Hepatocyte (in vitro differentiated cells): ENCODE results near the gene OR7A5. TPM values are rescaled to one million over a fixed set of nuclear protein-coding genes. Genes with fewer than 3 reads are reported as not detected.
"Not testable (repeated sequence)": the region's sequence is repeated elsewhere in the genome, so short reads cannot be mapped to it uniquely, and the experiment has no call there.

Experiments
- DNase-seq: peaks from one replicate; pipeline ENCODE4 v3.0.0-alpha.2; 2016; ENCODE audit warnings: low spot score
- H2AFZ ChIP-seq: fragments of 200-600 bp; sonication (generic); 2 replicates; pipeline ENCODE4 v1.6.0; 2016; ENCODE audit warnings: antibody characterized with exemption, mild to moderate bottlenecking
- H3K27ac ChIP-seq: fragments of 200-600 bp; sonication (generic); 2 replicates; pipeline ENCODE4 v1.5.1; 2016; ENCODE audit warnings: mild to moderate bottlenecking
- H3K27me3 ChIP-seq: fragments of 200-600 bp; sonication (generic); 2 replicates; pipeline ENCODE4 v1.6.1; 2016
- H3K36me3 ChIP-seq: fragments of 200-600 bp; sonication (generic); replicated peaks from 2 replicates; pipeline ENCODE4 v1.5.1; 2016; ENCODE audit warnings: low read depth; ENCODE audit not compliant: insufficient read depth
- H3K4me1 ChIP-seq: fragments of 200-600 bp; sonication (generic); 2 replicates; pipeline ENCODE4 v1.5.1; 2016; ENCODE audit warnings: mild to moderate bottlenecking, moderate library complexity; ENCODE audit not compliant: insufficient read depth
- H3K4me2 ChIP-seq: fragments of 200-600 bp; sonication (generic); 2 replicates; pipeline ENCODE4 v1.6.0; 2016
- H3K4me3 ChIP-seq: fragments of 200-600 bp; sonication (generic); 2 replicates; pipeline ENCODE4 v1.5.1; 2016; ENCODE audit warnings: mild to moderate bottlenecking
- H3K79me2 ChIP-seq: fragments of 200-600 bp; sonication (generic); 2 replicates; pipeline ENCODE4 v1.6.0; 2017; ENCODE audit warnings: mild to moderate bottlenecking
- H3K9me2 ChIP-seq: fragments of 200-600 bp; sonication (generic); replicated peaks from 2 replicates; pipeline ENCODE4 v1.6.0; 2017; ENCODE audit warnings: mild to moderate bottlenecking; ENCODE audit not compliant: insufficient read depth
- H3K9me3 ChIP-seq: fragments of 200-600 bp; sonication (generic); 2 replicates; pipeline ENCODE4 v1.5.1; 2016; ENCODE audit warnings: low read depth, mild to moderate bottlenecking
- H4K20me1 ChIP-seq: fragments of 200-600 bp; sonication (generic); 2 replicates; pipeline ENCODE4 v1.6.0; 2016; ENCODE audit warnings: mild to moderate bottlenecking; ENCODE audit not compliant: insufficient read depth, poor library complexity, severe bottlenecking
- CTCF ChIP-seq: fragments of 200-600 bp; sonication (generic); IDR thresholded peaks from 2 replicates; pipeline ENCODE4 v1.5.1; 2016; ENCODE audit warnings: antibody characterized with exemption, mild to moderate bottlenecking; ENCODE audit not compliant: poor library complexity
- EZH2 ChIP-seq: fragments of 200-600 bp; sonication (generic); IDR thresholded peaks from 2 replicates; pipeline ENCODE4 v1.6.1; 2016; ENCODE audit warnings: antibody characterized with exemption, mild to moderate bottlenecking, borderline replicate concordance
- EZH2phosphoT487 ChIP-seq: fragments of 200-600 bp; sonication (generic); IDR thresholded peaks from one replicate; pipeline ENCODE4 v1.6.1; 2018; ENCODE audit warnings: antibody characterized with exemption, mild to moderate bottlenecking, low read depth, moderate library complexity; ENCODE audit not compliant: unreplicated experiment, severe bottlenecking
- whole genome bisulfite sequencing: methylation state at CpG from one replicate; pipeline ENCODE4 v1.1.6; 2016; ENCODE audit warnings: low lambda C conversion rate; ENCODE audit errors: missing lambda C conversion rate; 5-methylcytosine and 5-hydroxymethylcytosine counted together
- polyA plus RNA-seq: library from polyadenylated mRNA; unstranded; fragments of >200 nt; fragmentation: Nextera tagmentation; extraction: Ambion mirVana; gene quantifications from 2 replicates; pipeline ENCODE4 v1.2.1, GENCODE V29; 2016
- small RNA-seq: library from RNA; depleted of rRNA; stranded (forward); fragments of <200 nt; gene quantifications from one replicate; pipeline ENCODE3, GENCODE V24; 2014
- total RNA-seq: library from RNA; depleted of rRNA; stranded (reverse); fragments of >200 nt; gene quantifications from 2 replicates; pipeline ENCODE4 v1.2.3, GENCODE V29; 2014

Gene OR7A5
- total and polyA plus RNA-seq, 2 experiments from 2014 or later, result not detected

DNA sequence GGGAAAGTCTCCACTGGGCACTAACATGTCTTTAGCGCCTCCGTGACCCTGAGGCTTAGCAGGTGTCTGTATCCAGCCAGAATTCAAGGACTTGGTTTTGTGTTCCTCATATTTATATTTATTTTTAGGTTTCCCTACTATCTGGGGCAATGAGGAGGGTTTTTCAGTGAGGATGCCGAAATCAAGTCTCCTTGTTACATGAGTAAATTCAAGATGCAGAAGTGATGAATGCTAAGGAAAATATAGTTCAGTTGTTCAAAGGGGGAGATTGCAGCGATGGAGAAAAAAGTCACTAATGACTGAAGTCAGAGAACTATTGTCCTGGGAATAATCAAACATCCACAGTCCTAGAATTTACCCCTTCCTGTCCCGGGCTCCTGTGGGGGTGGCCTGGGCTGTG is 55.8 kb downstream of the OR7A5 start:
- 62% methylated on average over 5 of the region's 5 CpGs for WGBS
- TF ChIP-seq EZH2phosphoT487, result no peak
- no peak for TF ChIP-seq CTCF
- no peak for TF ChIP-seq EZH2
- H2AFZ ChIP-seq, result no peak overlapping the region
- no peaks in the 10 kb centered on the region for H3K79me2 ChIP-seq
- H3K36me3 ChIP-seq, result no peaks in the 10 kb centered on the region
- H3K9me2 ChIP-seq, result no peaks in the 10 kb centered on the region
- no peaks in the 10 kb centered on the region for H4K20me1 ChIP-seq
- no peaks in the 10 kb centered on the region for H3K4me1 ChIP-seq
- H3K27me3 ChIP-seq, result no peaks in the 10 kb centered on the region
- H3K27ac ChIP-seq, result no peak overlapping the region
- no peak overlapping the region for H3K4me2 ChIP-seq
- no peak overlapping the region for H3K4me3 ChIP-seq
- no peaks in the 10 kb centered on the region for H3K9me3 ChIP-seq
- no peak for DNase-seq

DNA sequence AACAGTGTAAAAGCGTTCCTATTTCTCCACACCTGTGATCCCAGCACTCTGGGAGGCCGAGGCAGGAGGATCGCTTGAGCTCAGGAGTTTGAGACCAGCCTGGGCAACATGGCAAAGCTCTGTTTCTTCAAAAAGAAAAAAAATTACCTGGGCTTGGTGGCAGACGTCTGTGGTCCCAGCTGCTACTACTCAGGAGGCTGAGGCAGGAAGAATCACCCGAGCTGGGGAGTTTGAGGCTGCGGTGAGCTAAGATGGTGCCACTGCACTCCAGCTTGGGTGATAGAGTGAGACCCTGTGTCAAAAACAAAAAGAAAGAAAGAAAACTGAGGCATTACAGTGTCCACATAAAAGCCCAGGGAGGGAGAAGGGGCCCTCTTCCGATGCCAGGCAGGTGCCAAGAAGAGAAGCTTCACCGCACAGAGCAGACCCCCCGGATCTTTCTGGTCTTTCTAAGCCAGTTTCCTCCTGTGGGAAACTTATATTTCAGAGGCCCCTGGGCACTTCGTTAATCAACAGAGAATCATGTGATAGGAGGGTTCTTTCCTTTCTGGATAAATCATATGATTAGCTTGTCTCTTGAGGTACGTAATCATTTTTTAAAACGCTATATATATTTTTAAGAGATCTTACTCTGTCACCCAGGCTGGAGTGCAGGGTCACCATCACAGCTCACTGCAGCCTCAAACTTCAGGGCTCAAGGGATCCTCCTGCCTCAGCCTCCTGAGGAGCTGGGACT is 56.7 kb downstream of the OR7A5 start, which contains the start of gene ADGRE2:
Gene ADGRE2, minus strand, starts transcription at position 451 of the 736 bp plus-strand sequence. CDS start 1,804 bp downstream, outside the sequence.
- H3K4me3 ChIP-seq, H3K9me3 ChIP-seq, H3K4me2 ChIP-seq, H4K20me1 ChIP-seq, H2AFZ ChIP-seq, H3K79me2 ChIP-seq, DNase-seq, H3K27ac ChIP-seq, H3K9me2 ChIP-seq, H3K36me3 ChIP-seq, H3K27me3 ChIP-seq, H3K4me1 ChIP-seq: not testable (repeated sequence)
- 76% methylated on average over 12 of the region's 12 CpGs for WGBS

DNA sequence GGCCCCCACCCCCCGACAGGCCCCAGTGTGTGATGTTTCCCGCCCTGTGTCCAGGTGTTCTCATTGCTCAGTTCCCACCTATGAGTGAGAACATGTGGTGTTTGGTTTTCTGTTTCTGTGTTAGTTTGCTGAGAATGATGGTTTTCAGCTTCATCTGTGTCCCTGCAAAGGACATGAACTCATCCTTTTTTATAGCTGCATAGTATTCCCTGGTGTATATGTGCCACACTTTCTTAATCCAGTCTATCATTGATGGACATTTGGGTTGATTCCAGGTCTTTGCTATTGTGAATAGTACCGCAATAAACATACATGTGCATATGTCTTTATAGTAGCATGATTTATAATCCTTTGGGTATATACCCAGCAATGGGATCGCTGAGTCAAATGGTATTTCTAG is 57.3 kb downstream of the OR7A5 start:
- H3K4me3 ChIP-seq, DNase-seq, H4K20me1 ChIP-seq, H3K27ac ChIP-seq, H3K36me3 ChIP-seq, H3K4me1 ChIP-seq, H2AFZ ChIP-seq, H3K9me2 ChIP-seq, H3K79me2 ChIP-seq, H3K9me3 ChIP-seq, H3K4me2 ChIP-seq, H3K27me3 ChIP-seq: not testable (repeated sequence)
- 92% methylated on average over 4 of the region's 4 CpGs for WGBS

Small RNA genes within 50 kb of the gene (small RNA-seq; reads per million reads assigned to genes)
- not detected for gene AC005255.1

Other genes starting within 250 kb of the OR7A5 start
- gene ADGRE3, start 160.3 kb downstream of the OR7A5 start, total RNA-seq, result not detected in 2 replicates
- gene ADGRE3, start 160.3 kb downstream of the OR7A5 start, polyA plus RNA-seq, result not detected in 2 replicates
- 15.7 and 21.9 TPM in 2 replicates for gene ZNF333, start 145.1 kb downstream of the OR7A5 start, total RNA-seq
- 7.1 TPM in 2 replicates for gene ZNF333, start 145.1 kb downstream of the OR7A5 start, polyA plus RNA-seq
- gene ADGRE2, start 56.6 kb downstream of the OR7A5 start, total RNA-seq, result 0.16 and 0.57 TPM in 2 replicates
- gene ADGRE2, start 56.6 kb downstream of the OR7A5 start, polyA plus RNA-seq, result 2.1 and 3.2 TPM in 2 replicates
- 0.03 TPM in 1 of 2 replicates, not detected in the other for gene OR7C1, start within 50 bp of the OR7A5 start, total RNA-seq
- gene OR7C1, start within 50 bp of the OR7A5 start, polyA plus RNA-seq, result 0.02 and 1.2 TPM in 2 replicates
- not detected in 2 replicates for gene OR7A10, start 13.7 kb upstream of the OR7A5 start, total RNA-seq
- gene OR7A10, start 13.7 kb upstream of the OR7A5 start, polyA plus RNA-seq, result not detected in 2 replicates
- gene OR7A17, start 50.9 kb upstream of the OR7A5 start, total RNA-seq, result not detected in 2 replicates
- gene OR7A17, start 50.9 kb upstream of the OR7A5 start, polyA plus RNA-seq, result not detected in 2 replicates
- not detected in 2 replicates for gene OR7C2, start 106.3 kb upstream of the OR7A5 start, total RNA-seq
- gene OR7C2, start 106.3 kb upstream of the OR7A5 start, polyA plus RNA-seq, result not detected in 2 replicates
- 1.2 and 8.1 TPM in 2 replicates for gene SLC1A6, start 144.7 kb upstream of the OR7A5 start, total RNA-seq
- gene SLC1A6, start 144.7 kb upstream of the OR7A5 start, polyA plus RNA-seq, result 4.6 and 7.1 TPM in 2 replicates
- not detected in 2 replicates for gene CASP14, start 214.3 kb upstream of the OR7A5 start, total RNA-seq
- gene CASP14, start 214.3 kb upstream of the OR7A5 start, polyA plus RNA-seq, result not detected in 2 replicates
- not detected in 2 replicates for gene OR1I1, start 247.0 kb upstream of the OR7A5 start, total RNA-seq
- gene OR1I1, start 247.0 kb upstream of the OR7A5 start, polyA plus RNA-seq, result not detected in 2 replicates